Immature natural killer cell (primary cell): Measurements from ENCODE around the gene RFK. TPM values are rescaled to one million over a fixed set of nuclear protein-coding genes. Genes with fewer than 3 reads are reported as not detected.
"Not testable (repeated sequence)": the region's sequence is repeated elsewhere in the genome, so short reads cannot be mapped to it uniquely, and the experiment has no call there.

Experiments used
- DNase-seq, 3 donors: peaks; one replicate each; pipeline ENCODE4 v3.0.0; 2022; ENCODE audit warnings: mixed read lengths in 1 of 3
- H3K27ac Mint-ChIP-seq, 6 donors: one replicate each; pipeline ENCODE4 v1.8.0; 2020; ENCODE audit warnings: mixed read lengths in 6 of 6, mild to moderate bottlenecking in 5 of 6, inconsistent platforms in 4 of 6, moderate library complexity in 3 of 6
- H3K27me3 Mint-ChIP-seq, 3 donors: one replicate each; pipeline ENCODE4 v1.8.0; 2020 to 2021; ENCODE audit warnings: low read depth in 3 of 3, mild to moderate bottlenecking in 3 of 3, mixed read lengths in 3 of 3, moderate library complexity in 3 of 3, inconsistent platforms in 1 of 3
- H3K36me3 Mint-ChIP-seq, 3 donors: one replicate each; pipeline ENCODE4 v1.8.0; 2020; ENCODE audit warnings: mixed read lengths in 3 of 3, inconsistent platforms in 2 of 3, mild to moderate bottlenecking in 2 of 3
- H3K4me1 Mint-ChIP-seq, 2 donors: one replicate each; pipeline ENCODE4 v1.8.0; 2020; ENCODE audit warnings: inconsistent platforms in 2 of 2, mild to moderate bottlenecking in 2 of 2, mixed read lengths in 2 of 2, moderate library complexity in 1 of 2
- H3K4me3 Mint-ChIP-seq, 5 donors: one replicate each; pipeline ENCODE4 v1.8.0; 2020; ENCODE audit warnings: mild to moderate bottlenecking in 5 of 5, mixed read lengths in 5 of 5, inconsistent platforms in 3 of 5, moderate library complexity in 3 of 5
- H3K9me3 Mint-ChIP-seq, 6 donors: one replicate each; pipeline ENCODE4 v1.8.0; 2020; ENCODE audit warnings: mild to moderate bottlenecking in 6 of 6, mixed read lengths in 6 of 6, inconsistent platforms in 4 of 6, moderate library complexity in 3 of 6
- polyA plus RNA-seq, 3 donors: library from polyadenylated mRNA; unstranded; fragments of 300-500 nt; fragmentation: Illumina TruSeq; gene quantifications; one replicate each; pipeline ENCODE4 v1.2.3, GENCODE V29; 2021

RFK gene
- polyA plus RNA-seq: 10 to 100 TPM in 2 of 3 donors, 1 to 10 TPM in 1; 7.8 to 21.3 (median 20.0) TPM

- H3K36me3 Mint-ChIP-seq: no peaks in the 10 kb centered on the region
- H3K27me3 Mint-ChIP-seq: peaks cover 7 to 10% (median 7%) of the 10 kb centered on the region in 3 donors
- no peaks in the 10 kb centered on the region for H3K9me3 Mint-ChIP-seq
- H3K4me1 Mint-ChIP-seq: peaks cover 32 to 38% of the 10 kb centered on the region in 2 donors
- peak; percentile 89 to 94 (median 94) for DNase-seq
- peak within 1 kb of the TSS; percentile 92 to 100 (median 96) for H3K27ac Mint-ChIP-seq
- H3K4me3 Mint-ChIP-seq: peak within 1 kb of the TSS; percentile 94 to 98 (median 97)
Observed at GRCh38 chr9:76394195-76394959, at the start of gene RFK. TSS of gene RFK (minus strand) at chr9:76394426. CDS start at chr9:76394171, 255 bp downstream.

GRCh38 chr9:76443887-76444286, 49.7 kb upstream of the RFK start:
- DNase-seq: no peak
- peaks cover 7 to 18% of the 10 kb centered on the region in 2 donors for H3K4me1 Mint-ChIP-seq
- H3K4me3 Mint-ChIP-seq: no peak overlapping the region
- H3K9me3 Mint-ChIP-seq: no peaks in the 10 kb centered on the region
- H3K27ac Mint-ChIP-seq: peak overlapping the region in 1 of 6 donors; percentile 8
- H3K27me3 Mint-ChIP-seq: peaks cover 0 to 3% (median 0%) of the 10 kb centered on the region in 3 donors
- H3K36me3 Mint-ChIP-seq: no peaks in the 10 kb centered on the region

DNA sequence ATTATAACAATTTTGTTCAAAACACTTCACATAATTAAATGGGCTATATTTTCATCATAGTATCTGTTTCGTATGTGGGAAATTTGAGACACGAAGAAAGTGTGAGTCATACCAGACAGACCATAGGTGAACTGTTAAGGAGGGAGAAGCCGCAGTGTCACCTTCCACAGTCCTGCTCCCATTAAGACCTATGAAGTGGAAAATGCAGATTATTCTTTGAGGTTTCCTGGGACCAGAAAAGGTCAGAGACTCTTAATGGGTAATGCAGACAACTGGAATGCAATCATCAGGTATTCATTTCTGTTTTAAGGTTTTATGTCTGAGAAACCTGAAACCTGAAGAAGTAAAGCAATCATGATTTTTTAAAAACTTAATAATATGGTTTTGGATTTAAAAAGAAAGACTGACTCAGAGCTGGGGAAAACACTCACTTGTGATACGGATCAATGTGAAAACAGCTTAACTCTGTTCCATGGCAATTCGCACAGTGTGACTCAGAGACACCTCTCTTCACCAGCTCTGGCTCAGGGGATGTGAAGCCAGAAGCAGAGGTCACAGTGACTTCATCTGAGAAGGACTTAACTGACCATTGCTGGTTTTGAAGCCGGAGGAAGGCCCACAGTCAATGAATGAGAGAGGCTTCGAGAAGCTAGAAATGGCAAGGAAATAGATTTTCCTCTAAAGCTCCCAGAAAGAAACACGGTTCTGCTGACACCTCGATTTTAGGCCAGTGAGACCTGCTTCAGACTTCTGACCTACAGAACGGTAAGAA, 47.5 kb upstream of the RFK start:
- Mint-ChIP-seq H3K4me1 (peaks cover 3 to 10% of the 10 kb centered on the region in 2 donors), H3K27ac (peak overlapping the region in 1 of 6 donors; percentile 12), H3K9me3 (no peaks in the 10 kb centered on the region), H3K4me3 (peak overlapping the region in 1 of 5 donors; percentile 10), H3K27me3 (peaks cover 0 to 3% (median 2%) of the 10 kb centered on the region in 3 donors), H3K36me3 (no peaks in the 10 kb centered on the region)
- DNase-seq: no peak

- Mint-ChIP-seq H3K9me3 (no peaks in the 10 kb centered on the region), H3K4me3 (no peak overlapping the region), H3K27me3 (peaks cover 0 to 2% (median 1%) of the 10 kb centered on the region in 3 donors), H3K4me1 (no peaks in the 10 kb centered on the region), H3K36me3 (no peaks in the 10 kb centered on the region), H3K27ac (no peak overlapping the region)
- no peak for DNase-seq
Observed at GRCh38 chr9:76438841-76439588, 44.8 kb upstream of the RFK start.

DNA sequence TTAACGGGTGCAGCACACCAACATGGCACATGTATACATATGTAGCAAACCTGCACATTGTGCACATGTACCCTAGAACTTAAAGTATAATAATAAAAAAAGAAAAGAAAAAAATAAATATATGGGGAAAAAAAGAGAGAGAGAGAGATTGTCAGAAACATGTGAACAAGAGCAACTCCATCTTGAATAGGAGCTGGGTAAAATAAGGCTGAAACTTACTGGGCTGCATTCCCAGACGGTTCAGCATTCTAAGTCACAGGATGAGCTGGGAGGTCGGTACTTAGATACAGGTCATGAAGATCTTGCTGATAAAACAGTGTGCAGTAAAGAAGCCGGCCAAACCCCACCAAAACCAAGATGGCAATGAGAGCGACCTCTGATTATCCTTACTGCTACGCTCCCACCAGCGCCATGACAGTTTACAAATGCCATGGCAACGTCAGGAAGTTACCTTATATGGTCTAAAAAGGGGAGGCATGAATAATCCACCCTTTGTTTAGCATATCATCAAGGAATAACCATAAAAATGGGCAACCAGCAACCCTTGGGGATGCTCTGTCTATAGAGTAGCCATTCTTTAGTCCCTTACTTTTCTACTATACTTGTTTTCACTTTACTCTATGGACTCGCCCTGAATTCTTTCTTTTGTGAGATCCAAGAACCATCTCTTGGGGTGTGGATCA, 42.9 kb upstream of the RFK start:
- not testable (repeated sequence) for H3K4me1 Mint-ChIP-seq, H3K27ac Mint-ChIP-seq, H3K27me3 Mint-ChIP-seq, H3K36me3 Mint-ChIP-seq, DNase-seq, H3K9me3 Mint-ChIP-seq, H3K4me3 Mint-ChIP-seq

DNA sequence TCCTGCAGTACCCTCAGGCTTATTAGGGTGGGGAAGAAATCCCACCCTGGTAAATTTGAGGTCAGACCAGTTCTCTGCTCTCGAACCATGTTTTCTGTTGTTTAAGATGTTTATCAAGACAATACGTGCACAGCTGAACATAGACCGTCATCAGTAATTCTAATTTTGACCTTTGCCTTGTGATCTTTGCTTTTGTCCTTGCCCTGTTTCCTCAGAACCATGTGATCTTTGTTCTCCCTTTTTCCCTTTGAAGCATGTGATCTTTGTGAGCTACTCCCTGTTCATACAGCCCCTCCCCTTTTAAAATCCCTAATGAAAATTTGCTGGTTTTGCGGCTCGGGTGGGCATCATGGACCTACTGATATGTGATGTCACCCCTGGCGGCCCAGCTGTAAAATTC, 40.7 kb upstream of the RFK start:
- H3K4me3 Mint-ChIP-seq, H3K27ac Mint-ChIP-seq, H3K27me3 Mint-ChIP-seq, DNase-seq, H3K4me1 Mint-ChIP-seq, H3K9me3 Mint-ChIP-seq, H3K36me3 Mint-ChIP-seq: not testable (repeated sequence)

DNA sequence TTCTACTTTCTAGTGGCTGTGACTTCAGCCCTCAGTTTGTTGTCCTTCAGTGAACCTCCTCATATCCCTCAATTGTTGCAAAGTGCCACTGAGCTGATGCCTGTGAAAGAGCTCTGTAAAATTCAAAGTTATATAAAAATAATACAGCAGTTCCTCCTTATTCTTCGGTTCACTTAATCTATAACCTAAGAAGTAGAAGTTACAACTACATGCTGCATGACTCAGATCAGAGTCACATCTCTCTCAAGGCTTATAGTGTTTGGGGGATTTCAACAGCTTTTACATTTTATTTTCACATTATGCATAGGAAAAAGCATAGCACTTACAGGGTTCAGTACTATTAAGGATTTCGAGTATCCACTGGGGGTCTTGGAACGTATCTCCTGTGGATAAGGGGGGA, 39.6 kb upstream of the RFK start:
- Mint-ChIP-seq H3K9me3 (no peaks in the 10 kb centered on the region), H3K27ac (no peak overlapping the region), H3K36me3 (no peaks in the 10 kb centered on the region), H3K4me3 (no peak overlapping the region), H3K27me3 (peaks cover 0 to 7% (median 2%) of the 10 kb centered on the region in 3 donors), H3K4me1 (no peaks in the 10 kb centered on the region)
- no peak for DNase-seq

- H3K9me3 Mint-ChIP-seq: no peaks in the 10 kb centered on the region
Observed at GRCh38 chr9:76433406-76433805, 39.2 kb upstream of the RFK start.

GRCh38 chr9:76431601-76432000, 37.4 kb upstream of the RFK start:
- Mint-ChIP-seq H3K4me1 (no peaks in the 10 kb centered on the region), H3K36me3 (no peaks in the 10 kb centered on the region)

More at GRCh38 chr9:76433406-76433805, 39.2 kb upstream of the RFK start:
- Mint-ChIP-seq H3K4me1 (no peaks in the 10 kb centered on the region), H3K27ac (no peak overlapping the region), H3K4me3 (no peak overlapping the region), H3K36me3 (no peaks in the 10 kb centered on the region), H3K27me3 (peaks cover 0 to 7% (median 2%) of the 10 kb centered on the region in 3 donors)
- DNase-seq: no peak

DNA sequence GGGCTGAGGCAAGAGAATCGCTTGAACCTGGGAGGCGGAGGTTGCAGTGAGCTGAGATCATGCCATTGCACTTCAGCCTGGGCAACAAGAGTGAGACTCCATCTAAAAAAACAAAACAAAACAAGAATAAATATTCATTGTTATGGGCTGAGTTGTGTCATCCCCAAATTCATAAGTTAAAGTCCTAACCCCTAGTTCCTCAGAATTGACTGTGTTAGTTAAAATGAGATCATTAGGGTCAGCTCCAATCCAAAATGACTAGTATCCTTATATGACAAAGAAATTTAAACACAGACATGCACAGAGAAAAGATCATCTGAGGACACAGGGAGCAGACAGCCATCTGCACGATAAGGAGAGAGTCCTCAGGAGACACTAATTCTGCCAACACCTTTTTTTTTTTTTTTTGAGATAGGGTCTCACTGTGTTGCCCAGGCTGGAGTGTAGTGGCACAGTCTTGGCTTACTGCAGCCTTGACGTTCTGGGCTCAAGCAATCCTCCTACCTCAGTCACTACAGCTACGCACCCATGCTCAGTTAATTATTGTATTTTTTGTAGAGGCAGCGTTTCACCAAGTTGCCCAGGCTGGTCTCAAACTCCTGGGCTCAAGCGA, 32.7 kb upstream of the RFK start:
- H3K4me1 Mint-ChIP-seq: no peaks in the 10 kb centered on the region
- no peaks in the 10 kb centered on the region for H3K9me3 Mint-ChIP-seq
- H3K27me3 Mint-ChIP-seq: peaks cover 0 to 7% (median 0%) of the 10 kb centered on the region in 3 donors
- DNase-seq: no peak
- H3K4me3 Mint-ChIP-seq: no peak overlapping the region
- peaks cover 0 to 4% (median 0%) of the 10 kb centered on the region in 3 donors for H3K36me3 Mint-ChIP-seq
- H3K27ac Mint-ChIP-seq: no peak overlapping the region

More at GRCh38 chr9:76431601-76432000, 37.4 kb upstream of the RFK start:
- Mint-ChIP-seq H3K27me3 (peaks cover 0 to 7% (median 0%) of the 10 kb centered on the region in 3 donors), H3K9me3 (no peaks in the 10 kb centered on the region), H3K4me3 (no peak overlapping the region), H3K27ac (no peak overlapping the region)
- DNase-seq: no peak

DNA sequence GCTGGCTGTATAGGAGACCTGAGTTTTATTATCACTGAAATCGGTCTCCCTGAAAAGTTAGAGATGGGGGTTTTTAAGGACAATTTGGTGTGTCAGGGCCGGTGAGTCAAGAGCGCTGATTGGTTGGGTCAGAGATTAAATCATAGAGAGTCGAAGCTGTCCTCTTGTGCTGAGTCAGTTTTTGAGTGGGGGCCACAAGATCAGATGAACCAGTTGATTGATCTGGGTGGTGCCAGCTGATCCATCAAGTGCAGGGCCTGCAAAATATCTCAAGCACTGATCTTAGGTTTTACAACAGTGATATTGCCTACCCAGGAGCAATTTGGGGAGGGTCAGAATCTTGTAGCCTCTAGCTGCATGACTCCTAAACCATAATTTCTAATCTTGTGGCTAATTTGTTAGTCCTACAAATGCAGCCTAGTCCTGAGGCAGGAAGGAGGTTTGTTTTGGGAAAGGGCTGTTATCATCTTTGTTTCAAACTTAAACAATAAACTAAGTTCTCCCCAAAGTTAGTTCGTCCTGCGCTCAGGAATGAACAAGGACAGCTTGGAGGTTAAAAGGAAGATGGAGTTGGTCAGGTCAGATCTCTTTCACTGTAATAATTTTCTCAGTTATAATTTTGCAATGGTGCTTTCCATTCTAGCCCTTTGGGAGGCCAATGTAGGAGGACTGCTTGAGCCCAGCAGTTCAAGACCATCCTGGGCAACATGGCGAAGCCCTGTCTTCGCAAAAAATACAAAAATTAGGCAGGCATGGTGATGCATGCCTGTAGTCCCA, 31.6 kb upstream of the RFK start:
- Mint-ChIP-seq H3K27me3 (peaks cover 0 to 5% (median 0%) of the 10 kb centered on the region in 3 donors), H3K4me3 (no peak overlapping the region), H3K27ac (no peak overlapping the region), H3K4me1 (no peaks in the 10 kb centered on the region), H3K9me3 (no peaks in the 10 kb centered on the region), H3K36me3 (peaks cover 0 to 4% (median 0%) of the 10 kb centered on the region in 3 donors)
- DNase-seq: no peak

- no peak overlapping the region for H3K4me3 Mint-ChIP-seq
- H3K9me3 Mint-ChIP-seq: no peaks in the 10 kb centered on the region
- H3K27me3 Mint-ChIP-seq: peaks cover 0 to 2% (median 2%) of the 10 kb centered on the region in 3 donors
- no peak for DNase-seq
- H3K36me3 Mint-ChIP-seq: peaks cover 0 to 4% (median 0%) of the 10 kb centered on the region in 3 donors
- H3K4me1 Mint-ChIP-seq: no peaks in the 10 kb centered on the region
- no peak overlapping the region for H3K27ac Mint-ChIP-seq
Observed at GRCh38 chr9:76424491-76424890, 30.3 kb upstream of the RFK start.
